Measurements from ENCODE around the gene REEP1.

DNA sequence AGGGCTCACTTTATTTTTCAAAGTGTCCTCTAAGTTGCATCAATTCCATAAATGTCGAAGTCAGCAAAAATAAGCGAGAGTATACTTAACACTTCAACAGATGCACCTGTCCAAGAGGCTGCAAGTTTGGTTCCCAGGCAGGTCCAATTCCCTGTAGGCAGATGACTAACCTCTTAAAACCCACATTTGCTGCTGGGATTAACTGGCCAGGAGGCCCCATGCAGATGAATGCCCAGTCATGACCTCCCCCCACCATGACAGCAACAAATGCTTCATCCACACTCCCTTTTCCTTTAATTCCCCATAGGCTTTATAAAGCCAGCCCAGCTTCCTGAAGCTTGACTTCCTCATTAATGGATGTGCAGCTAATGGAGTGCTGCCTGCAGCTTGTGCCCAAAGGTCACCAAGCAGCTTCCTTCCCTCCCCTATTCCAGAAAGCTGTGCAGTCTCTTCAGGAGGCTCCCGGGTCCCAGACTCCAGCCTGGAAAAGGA is 35.7 kb downstream of the REEP1 start:
- TF ChIP-seq, protein P1, sequence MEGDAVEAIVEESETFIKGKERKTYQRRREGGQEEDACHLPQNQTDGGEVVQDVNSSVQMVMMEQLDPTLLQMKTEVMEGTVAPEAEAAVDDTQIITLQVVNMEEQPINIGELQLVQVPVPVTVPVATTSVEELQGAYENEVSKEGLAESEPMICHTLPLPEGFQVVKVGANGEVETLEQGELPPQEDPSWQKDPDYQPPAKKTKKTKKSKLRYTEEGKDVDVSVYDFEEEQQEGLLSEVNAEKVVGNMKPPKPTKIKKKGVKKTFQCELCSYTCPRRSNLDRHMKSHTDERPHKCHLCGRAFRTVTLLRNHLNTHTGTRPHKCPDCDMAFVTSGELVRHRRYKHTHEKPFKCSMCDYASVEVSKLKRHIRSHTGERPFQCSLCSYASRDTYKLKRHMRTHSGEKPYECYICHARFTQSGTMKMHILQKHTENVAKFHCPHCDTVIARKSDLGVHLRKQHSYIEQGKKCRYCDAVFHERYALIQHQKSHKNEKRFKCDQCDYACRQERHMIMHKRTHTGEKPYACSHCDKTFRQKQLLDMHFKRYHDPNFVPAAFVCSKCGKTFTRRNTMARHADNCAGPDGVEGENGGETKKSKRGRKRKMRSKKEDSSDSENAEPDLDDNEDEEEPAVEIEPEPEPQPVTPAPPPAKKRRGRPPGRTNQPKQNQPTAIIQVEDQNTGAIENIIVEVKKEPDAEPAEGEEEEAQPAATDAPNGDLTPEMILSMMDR (IDR thresholded peaks at IDR 0.05): no peak
- TF ChIP-seq POLR2A (IDR thresholded peaks at IDR 0.05) (no peak), EP300 (IDR thresholded peaks at IDR 0.05) (no peak)
